ENCODE results near the gene TMEM255B. TPM values are rescaled to one million over a fixed set of nuclear protein-coding genes. Genes with fewer than 3 reads are reported as not detected.

The TMEM255B gene
- polyA plus RNA-seq, 1 donor (not counting 4 experiments of a cell fraction or from before 2014, with no cell fraction given) = 7.6 TPM

DNA sequence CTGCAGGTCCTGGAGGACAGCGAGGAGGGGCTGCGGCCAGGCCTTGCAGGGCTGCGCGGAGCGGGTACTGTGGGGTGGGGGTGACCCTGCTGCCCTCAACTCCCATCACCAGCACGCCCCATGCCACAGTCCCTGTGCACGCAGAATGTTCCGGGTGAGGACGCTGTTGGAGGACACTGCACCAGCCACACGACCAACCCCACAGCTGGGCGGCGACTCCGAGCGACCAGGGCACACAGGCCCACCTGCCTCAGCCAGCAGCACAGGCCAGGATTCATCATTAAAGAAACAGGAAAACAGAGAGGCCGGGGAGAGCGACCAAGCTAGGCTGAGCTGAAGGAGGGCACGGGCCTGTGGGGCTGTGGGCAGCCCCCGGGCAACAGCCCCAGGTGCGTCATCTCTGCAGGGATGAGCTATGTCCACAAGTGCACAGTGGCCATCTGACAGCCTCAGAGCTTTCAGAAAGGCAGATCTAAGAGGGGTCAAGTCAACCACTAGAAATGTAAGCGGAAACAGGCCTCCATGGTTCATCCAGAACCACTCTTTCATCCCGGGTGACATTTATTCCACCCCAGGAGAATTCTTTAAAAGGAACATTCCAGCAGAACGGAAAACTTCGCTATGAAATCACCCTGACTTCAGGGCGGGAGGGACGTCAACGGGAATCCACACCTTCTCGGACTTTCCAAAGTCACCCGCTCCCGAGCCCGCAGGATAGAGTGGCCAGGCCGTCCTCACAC is 103.3 kb downstream of the TMEM255B start:
- DNase-seq (ENCODE audit: low read depth, low spot score) = no peak
- Histone ChIP-seq H3K4me2 (ENCODE audit: control insufficient read depth, extremely low read depth, insufficient read depth, low read depth, low read length) (peak overlapping the region; percentile 87), H3K9me1 (ENCODE audit: control insufficient read depth, extremely low read depth, insufficient read depth, low read length) (peaks cover 7% of the 10 kb centered on the region), H2AFZ (ENCODE audit: control insufficient read depth, low read length) (no peak overlapping the region), H4K20me1 (ENCODE audit: control insufficient read depth, extremely low read depth, insufficient read depth, low read length) (peaks cover 22% of the 10 kb centered on the region), H3K79me2 (ENCODE audit: control insufficient read depth, insufficient read depth, low read length) (peaks cover 70% of the 10 kb centered on the region), H3K27me3 (ENCODE audit: control insufficient read depth, extremely low read depth, insufficient read depth, low read length) (no peaks in the 10 kb centered on the region), H3K27ac (ENCODE audit: control insufficient read depth, insufficient read depth, low read length) (peak overlapping the region; percentile 72), H3K36me3 (ENCODE audit: control insufficient read depth in 2 of 2, extremely low read depth in 1 of 2, insufficient read depth in 2 of 2, low read length in 2 of 2) (peaks cover 8 to 33% of the 10 kb centered on the region in 2 experiments), H3K4me1 (ENCODE audit: control insufficient read depth, extremely low read depth, insufficient read depth, low read length) (peaks cover 42% of the 10 kb centered on the region), H3K4me3 (ENCODE audit: control insufficient read depth in 2 of 3, extremely low read depth in 1 of 3, insufficient read depth in 2 of 3, low read depth in 1 of 3, low read length in 3 of 3) (peak overlapping the region; percentile 76 to 86 (median 80)), H3K9me3 (ENCODE audit: control insufficient read depth, low read depth, low read length) (no peaks in the 10 kb centered on the region), H3K9ac (ENCODE audit: control insufficient read depth, extremely low read depth, insufficient read depth, low read length) (peak overlapping the region; percentile 83)
- FAIRE-seq = no peak
- dilution Hi-C loops (cut with MboI; ENCODE audit: extremely low pct_ligation_motif_present, low sequenced_read_pairs) = no loop called here
- TF ChIP-seq EZH2 (IDR thresholded peaks at IDR 0.05; ENCODE audit: low read length) = no peak
- TF ChIP-seq, protein P1, sequence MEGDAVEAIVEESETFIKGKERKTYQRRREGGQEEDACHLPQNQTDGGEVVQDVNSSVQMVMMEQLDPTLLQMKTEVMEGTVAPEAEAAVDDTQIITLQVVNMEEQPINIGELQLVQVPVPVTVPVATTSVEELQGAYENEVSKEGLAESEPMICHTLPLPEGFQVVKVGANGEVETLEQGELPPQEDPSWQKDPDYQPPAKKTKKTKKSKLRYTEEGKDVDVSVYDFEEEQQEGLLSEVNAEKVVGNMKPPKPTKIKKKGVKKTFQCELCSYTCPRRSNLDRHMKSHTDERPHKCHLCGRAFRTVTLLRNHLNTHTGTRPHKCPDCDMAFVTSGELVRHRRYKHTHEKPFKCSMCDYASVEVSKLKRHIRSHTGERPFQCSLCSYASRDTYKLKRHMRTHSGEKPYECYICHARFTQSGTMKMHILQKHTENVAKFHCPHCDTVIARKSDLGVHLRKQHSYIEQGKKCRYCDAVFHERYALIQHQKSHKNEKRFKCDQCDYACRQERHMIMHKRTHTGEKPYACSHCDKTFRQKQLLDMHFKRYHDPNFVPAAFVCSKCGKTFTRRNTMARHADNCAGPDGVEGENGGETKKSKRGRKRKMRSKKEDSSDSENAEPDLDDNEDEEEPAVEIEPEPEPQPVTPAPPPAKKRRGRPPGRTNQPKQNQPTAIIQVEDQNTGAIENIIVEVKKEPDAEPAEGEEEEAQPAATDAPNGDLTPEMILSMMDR (optimal IDR thresholded peaks at IDR 0.05 in 1 of 3, IDR thresholded peaks at IDR 0.05 in 1 of 3, conservative IDR thresholded peaks at IDR 0.05 in 1 of 3; ENCODE audit: extremely low read depth in 1 of 3, insufficient read depth in 2 of 3, low read length in 3 of 3) = peak in 1 of 3 experiments; percentile 6

DNA sequence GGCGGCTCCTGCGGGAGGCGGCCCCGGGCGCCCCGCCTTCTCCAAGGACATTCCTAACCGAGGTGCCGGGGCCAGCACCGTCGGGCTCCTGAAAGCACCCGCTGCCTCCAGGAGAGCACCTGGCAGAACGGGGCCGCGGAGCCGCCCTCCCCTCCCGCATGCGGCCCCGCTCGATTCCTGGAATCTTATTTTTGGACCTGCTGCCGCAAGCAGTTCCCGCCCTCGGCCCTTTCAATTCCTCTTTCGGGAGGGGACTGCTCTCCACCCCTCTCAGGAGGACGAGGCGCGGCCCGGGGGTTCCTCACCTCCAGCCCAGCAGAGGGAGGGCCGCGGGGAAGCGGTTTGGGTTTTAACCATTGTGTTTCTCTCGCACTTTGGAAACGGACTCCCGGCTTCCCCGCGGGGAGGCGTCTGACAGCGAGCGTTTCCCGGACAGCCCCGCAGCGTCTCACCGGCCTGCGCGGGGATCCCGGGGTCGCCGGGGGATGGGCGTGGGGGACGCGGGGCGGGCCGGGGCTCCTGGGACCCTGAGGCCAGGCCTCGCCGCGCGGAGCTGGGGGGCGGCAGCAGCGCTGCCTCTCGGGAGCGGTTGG is 104.0 kb downstream of the TMEM255B start:
- dilution Hi-C loops (cut with MboI; ENCODE audit: extremely low pct_ligation_motif_present, low sequenced_read_pairs) = no loop called here
- H4K20me1 ChIP-seq (ENCODE audit: control insufficient read depth, extremely low read depth, insufficient read depth, low read length) = peaks cover 16% of the 10 kb centered on the region
- H3K27me3 ChIP-seq (ENCODE audit: control insufficient read depth, extremely low read depth, insufficient read depth, low read length) = no peaks in the 10 kb centered on the region
- H3K9me3 ChIP-seq (ENCODE audit: control insufficient read depth, low read depth, low read length) = no peaks in the 10 kb centered on the region
- peak overlapping the region; percentile 87 for H3K4me2 ChIP-seq (ENCODE audit: control insufficient read depth, extremely low read depth, insufficient read depth, low read depth, low read length)
- peaks cover 7% of the 10 kb centered on the region for H3K9me1 ChIP-seq (ENCODE audit: control insufficient read depth, extremely low read depth, insufficient read depth, low read length)
- H3K4me1 ChIP-seq (ENCODE audit: control insufficient read depth, extremely low read depth, insufficient read depth, low read length) = peaks cover 36% of the 10 kb centered on the region
- TF ChIP-seq, protein P1 (optimal IDR thresholded peaks at IDR 0.05 in 1 of 3, IDR thresholded peaks at IDR 0.05 in 1 of 3, conservative IDR thresholded peaks at IDR 0.05 in 1 of 3; ENCODE audit: extremely low read depth in 1 of 3, insufficient read depth in 2 of 3, low read length in 3 of 3) = no peak
- DNase-seq (ENCODE audit: low read depth, low spot score) (no peak), FAIRE-seq (no peak)
- peak overlapping the region; percentile 76 to 86 (median 80) for H3K4me3 ChIP-seq (ENCODE audit: control insufficient read depth in 2 of 3, extremely low read depth in 1 of 3, insufficient read depth in 2 of 3, low read depth in 1 of 3, low read length in 3 of 3)
- peak overlapping the region; percentile 72 for H3K27ac ChIP-seq (ENCODE audit: control insufficient read depth, insufficient read depth, low read length)
- peaks cover 64% of the 10 kb centered on the region for H3K79me2 ChIP-seq (ENCODE audit: control insufficient read depth, insufficient read depth, low read length)
- peaks cover 8 to 30% of the 10 kb centered on the region in 2 experiments for H3K36me3 ChIP-seq (ENCODE audit: control insufficient read depth in 2 of 2, extremely low read depth in 1 of 2, insufficient read depth in 2 of 2, low read length in 2 of 2)
- H2AFZ ChIP-seq (ENCODE audit: control insufficient read depth, low read length) = no peak overlapping the region
- H3K9ac ChIP-seq (ENCODE audit: control insufficient read depth, extremely low read depth, insufficient read depth, low read length) = peak overlapping the region; percentile 83
